AG04449 (cell line): ENCODE measurements around the gene RAB31.

Source experiments
- CTCF ChIA-PET: fragments of 350-600 bp; formaldehyde crosslinking; extraction: SDS; loops from one replicate; lab custom pipeline; 2021; ENCODE audit warnings: antibody characterized with exemption; lab: Yijun Ruan, JAX
- POLR2A ChIA-PET: fragments of 400-600, 350-600 bp; formaldehyde crosslinking; extraction: SDS; loops from one replicate; lab custom pipeline; 2020; ENCODE audit warnings: antibody characterized with exemption, inconsistent platforms; lab: Yijun Ruan, JAX
- DNase-seq: peaks from one replicate; pipeline ENCODE4 v3.0.0-alpha.2; 2010; ENCODE audit warnings: low read depth, low spot score
- H3K4me3 ChIP-seq: 2 replicates; pipeline ENCODE4 v1.5.1; 2011; ENCODE audit warnings: low read depth, mild to moderate bottlenecking, control low read depth, low read length
- CTCF ChIP-seq: IDR thresholded peaks from one replicate; pipeline ENCODE4 v1.5.1; 2011; ENCODE audit warnings: mild to moderate bottlenecking, moderate library complexity, low read length, control low read depth, inconsistent platforms; ENCODE audit not compliant: insufficient read depth; ENCODE audit errors: missing control alignments

Gene RAB31

GRCh38 chr18:9866627-9867026 is 158.5 kb downstream of the RAB31 start:
- TF ChIP-seq CTCF, result no peak
- POLR2A ChIA-PET, result interaction anchor here (1.0 kb wide), 1 partner anchor 10 kb away, joined by 3 read pairs; no protein-coding TSS in a partner anchor
- no peak overlapping the region for H3K4me3 ChIP-seq
- CTCF ChIA-PET, result no interaction called here
- no peak for DNase-seq

GRCh38 chr18:9867071-9867594 is 159.0 kb downstream of the RAB31 start:
- ChIA-PET POLR2A (interaction anchor here (1.0 kb wide), 1 partner anchor 10 kb away, joined by 3 read pairs; no protein-coding TSS in a partner anchor), CTCF (no interaction called here)
- no peak for DNase-seq
- TF ChIP-seq CTCF, result no peak
- no peak overlapping the region for H3K4me3 ChIP-seq

- CTCF ChIA-PET, result interaction anchor here (0.7 to 1.5 kb wide), 3 partner anchors 17 to 185 kb away, joined by 3 to 4 read pairs (median 4); partner anchors contain the start of gene TXNDC2
These were observed 161.0 kb downstream of the RAB31 start for GRCh38 chr18:9868857-9869714.

GRCh38 chr18:9869715-9870430 is 161.8 kb downstream of the RAB31 start:
- no peak for TF ChIP-seq CTCF
- CTCF ChIA-PET, result interaction anchor here (0.7 to 1.5 kb wide), 3 partner anchors 16 to 185 kb away, joined by 3 to 4 read pairs (median 4); partner anchors contain the start of gene TXNDC2
- no peak overlapping the region for H3K4me3 ChIP-seq
- POLR2A ChIA-PET, result interaction anchor here (1.1 kb wide), 1 partner anchor 44 kb away, joined by 4 read pairs; the partner anchor contains the start of gene VAPA
- no peak for DNase-seq

More at GRCh38 chr18:9868857-9869714, 161.0 kb downstream of the RAB31 start:
- H3K4me3 ChIP-seq, result no peak overlapping the region
- DNase-seq, result no peak
- POLR2A ChIA-PET, result interaction anchor here (1.1 kb wide), 1 partner anchor 44 kb away, joined by 4 read pairs; the partner anchor contains the start of gene VAPA
- TF ChIP-seq CTCF, result no peak

- ChIA-PET CTCF (interaction anchor here (1.5 kb wide), 1 partner anchor 186 kb away, joined by 4 read pairs; no protein-coding TSS in a partner anchor), POLR2A (no interaction called here)
- DNase-seq, result no peak
- H3K4me3 ChIP-seq, result no peak overlapping the region
- no peak for TF ChIP-seq CTCF
These were observed 162.4 kb downstream of the RAB31 start for GRCh38 chr18:9870431-9871008.
